ENCODE data around the gene F2R.

F2R gene

GRCh38 chr5:76782444-76782843 is 66.5 kb downstream of the F2R start:
- DNase-seq: no peak
- intact Hi-C loops (cut with DNase I): no loop called here

All from head of caudate nucleus (tissue), 42 donors.